ENCODE data around the gene RTN4.
A peak's percentile ranks its signal among the peaks of the same experiment; 100 is the strongest.

The RTN4 gene

GRCh38 chr2:54958717-54959371, 91.4 kb downstream of the RTN4 start:
- DNase-seq (ENCODE audit: extremely low read depth, insufficient read length) = no peak
- H3K4me3 ChIP-seq (replicated peaks; ENCODE audit: low read depth, low read length) = no peak overlapping the region
- no peaks in the 10 kb centered on the region for H3K27me3 ChIP-seq (replicated peaks; ENCODE audit: control insufficient read depth, insufficient read depth, low read length)
- H3K36me3 ChIP-seq (ENCODE audit: control insufficient read depth, insufficient read depth, low read length) = no peaks in the 10 kb centered on the region
- no peak for TF ChIP-seq CTCF (IDR thresholded peaks at IDR 0.05; ENCODE audit: insufficient read depth, low read length, poor library complexity, severe bottlenecking)

- DNase-seq (ENCODE audit: extremely low read depth, insufficient read length) = no peak
- Histone ChIP-seq H3K4me3 (replicated peaks; ENCODE audit: low read depth, low read length) (no peak overlapping the region), H3K36me3 (ENCODE audit: control insufficient read depth, insufficient read depth, low read length) (no peaks in the 10 kb centered on the region), H3K27me3 (replicated peaks; ENCODE audit: control insufficient read depth, insufficient read depth, low read length) (no peaks in the 10 kb centered on the region)
- no peak for TF ChIP-seq CTCF (IDR thresholded peaks at IDR 0.05; ENCODE audit: insufficient read depth, low read length, poor library complexity, severe bottlenecking)
Measured at GRCh38 chr2:54957321-54957999, 92.8 kb downstream of the RTN4 start.

GRCh38 chr2:54956111-54956627, 94.1 kb downstream of the RTN4 start:
- Histone ChIP-seq H3K36me3 (ENCODE audit: control insufficient read depth, insufficient read depth, low read length) (no peaks in the 10 kb centered on the region), H3K27me3 (replicated peaks; ENCODE audit: control insufficient read depth, insufficient read depth, low read length) (no peaks in the 10 kb centered on the region), H3K4me3 (replicated peaks; ENCODE audit: low read depth, low read length) (no peak overlapping the region)
- no peak for TF ChIP-seq CTCF (IDR thresholded peaks at IDR 0.05; ENCODE audit: insufficient read depth, low read length, poor library complexity, severe bottlenecking)
- no peak for DNase-seq (ENCODE audit: extremely low read depth, insufficient read length)

GRCh38 chr2:54955358-54956110, 94.7 kb downstream of the RTN4 start:
- H3K36me3 ChIP-seq (ENCODE audit: control insufficient read depth, insufficient read depth, low read length) = no peaks in the 10 kb centered on the region
- H3K4me3 ChIP-seq (replicated peaks; ENCODE audit: low read depth, low read length) = no peak overlapping the region
- no peak for DNase-seq (ENCODE audit: extremely low read depth, insufficient read length)
- no peak for TF ChIP-seq CTCF (IDR thresholded peaks at IDR 0.05; ENCODE audit: insufficient read depth, low read length, poor library complexity, severe bottlenecking)
- H3K27me3 ChIP-seq (replicated peaks; ENCODE audit: control insufficient read depth, insufficient read depth, low read length) = no peaks in the 10 kb centered on the region

GRCh38 chr2:54954705-54955357, 95.4 kb downstream of the RTN4 start:
- Histone ChIP-seq H3K27me3 (replicated peaks; ENCODE audit: control insufficient read depth, insufficient read depth, low read length) (no peaks in the 10 kb centered on the region), H3K36me3 (ENCODE audit: control insufficient read depth, insufficient read depth, low read length) (no peaks in the 10 kb centered on the region), H3K4me3 (replicated peaks; ENCODE audit: low read depth, low read length) (no peak overlapping the region)
- peak; percentile 25 for DNase-seq (ENCODE audit: extremely low read depth, insufficient read length)
- no peak for TF ChIP-seq CTCF (IDR thresholded peaks at IDR 0.05; ENCODE audit: insufficient read depth, low read length, poor library complexity, severe bottlenecking)

Measured in GM06990 (cell line).